Fibroblast of skin of back (primary cell): Measurements from ENCODE around the gene IL3.
"Not testable (repeated sequence)": the region's sequence is repeated elsewhere in the genome, so short reads cannot be mapped to it uniquely, and the experiment has no call there.

Experiments
- DNase-seq: peaks from one replicate; pipeline ENCODE4 v3.0.0-alpha.2; 2013

IL3 gene

GRCh38 chr5:132095424-132095972 lies 35.0 kb downstream of the IL3 start:
- no peak for DNase-seq

- DNase-seq = no peak
These were observed 36.4 kb downstream of the IL3 start for GRCh38 chr5:132096904-132097303.

- peak; percentile 65 for DNase-seq
These were observed 37.7 kb downstream of the IL3 start for GRCh38 chr5:132098151-132098594.

GRCh38 chr5:132098621-132099020 lies 38.2 kb downstream of the IL3 start:
- peak; percentile 36 for DNase-seq

- DNase-seq = no peak
These were observed 38.8 kb downstream of the IL3 start for GRCh38 chr5:132099076-132099748.

GRCh38 chr5:132099905-132100304 lies 39.5 kb downstream of the IL3 start:
- no peak for DNase-seq

- no peak for DNase-seq
These were observed 40.3 kb downstream of the IL3 start for GRCh38 chr5:132100672-132101261.

- no peak for DNase-seq
These were observed 41.0 kb downstream of the IL3 start for GRCh38 chr5:132101385-132101880.

- DNase-seq = no peak
These were observed 41.7 kb downstream of the IL3 start for GRCh38 chr5:132102101-132102701.

- no peak for DNase-seq
These were observed 42.5 kb downstream of the IL3 start for GRCh38 chr5:132102944-132103331.

GRCh38 chr5:132103332-132103951 lies 43.0 kb downstream of the IL3 start:
- peak; percentile 96 for DNase-seq

GRCh38 chr5:132103969-132104391 lies 43.5 kb downstream of the IL3 start:
- no peak for DNase-seq

- peak; percentile 27 for DNase-seq
These were observed 44.1 kb downstream of the IL3 start for GRCh38 chr5:132104556-132104955.

- DNase-seq = no peak
These were observed 45.2 kb downstream of the IL3 start for GRCh38 chr5:132105688-132106087.

- not testable (repeated sequence) for DNase-seq
These were observed 48.0 kb downstream of the IL3 start for GRCh38 chr5:132108495-132108894.

GRCh38 chr5:132108957-132109356 lies 48.5 kb downstream of the IL3 start:
- DNase-seq = not testable (repeated sequence)

GRCh38 chr5:132109494-132110053 lies 49.1 kb downstream of the IL3 start:
- DNase-seq = no peak

- DNase-seq = no peak
These were observed 49.7 kb downstream of the IL3 start for GRCh38 chr5:132110195-132110594.

- no peak for DNase-seq
These were observed 50.5 kb downstream of the IL3 start for GRCh38 chr5:132110930-132111329.

GRCh38 chr5:132112111-132112510 lies 51.7 kb downstream of the IL3 start:
- no peak for DNase-seq
